Endometrial microvascular endothelial cells (primary cell): Measurements from ENCODE around the gene IDS. TPM values are rescaled to one million over a fixed set of nuclear protein-coding genes. Genes with fewer than 3 reads are reported as not detected.
"Not testable (repeated sequence)": the region's sequence is repeated elsewhere in the genome, so short reads cannot be mapped to it uniquely, and the experiment has no call there.

Source experiments
- in situ Hi-C: cut with HindIII; loops from 2 replicates; pipeline ENCODE4 v1.10.0; 2017; ENCODE audit warnings: low sequenced_read_pairs, low pct_unique_long_range_greater_than_20kb; ENCODE audit errors: inconsistent ontology term
- total RNA-seq: library from RNA; depleted of rRNA; stranded (reverse); fragments of >200 nt; gene quantifications from one replicate; pipeline ENCODE4 v1.2.3, GENCODE V29; 2015; ENCODE audit errors: inconsistent ontology term

Gene IDS
- total RNA-seq, 1 donor from 2014 or later, result 33.8 TPM

DNA sequence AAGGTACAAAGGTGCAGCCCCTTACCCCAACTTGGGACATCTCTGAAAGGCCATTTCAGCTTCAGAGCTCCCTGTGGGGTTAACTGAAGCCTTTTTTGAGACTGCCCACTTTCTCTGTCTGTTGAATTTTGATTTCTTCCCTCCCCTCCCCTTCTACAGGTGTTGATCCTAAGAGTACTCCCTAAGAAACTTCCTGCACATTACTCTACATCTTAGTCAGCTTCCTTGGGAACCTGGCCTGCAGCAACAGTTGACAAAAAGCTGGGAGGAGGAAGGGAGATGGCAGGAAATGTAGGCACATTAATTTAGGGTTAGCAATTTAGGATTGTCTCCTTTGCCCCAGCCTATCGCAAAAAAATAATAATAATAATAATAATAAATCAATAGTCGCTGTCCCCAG is 1.2 kb upstream of the IDS start:
- in situ Hi-C loops, result no loop called here

DNA sequence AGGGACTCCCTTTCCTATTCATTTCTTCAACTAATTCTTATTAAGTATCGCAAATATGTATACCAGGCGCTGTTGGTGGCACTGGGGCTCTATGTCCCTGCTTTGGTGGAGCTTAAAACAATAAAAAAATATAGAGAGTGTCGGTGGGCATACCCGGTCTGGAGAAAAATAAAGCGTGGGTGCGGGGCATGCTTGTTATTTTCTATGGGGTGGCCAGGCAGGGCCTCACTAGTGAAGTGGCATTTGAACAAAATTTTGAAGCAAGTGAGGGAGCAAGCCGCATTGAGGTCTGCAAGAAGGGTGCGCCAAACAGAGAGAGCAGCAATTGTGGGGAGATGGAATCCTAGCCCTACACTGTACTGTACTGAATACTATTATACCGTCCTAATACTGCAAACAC is 565 bp upstream of the IDS start:
- in situ Hi-C loops, result no loop called here

DNA sequence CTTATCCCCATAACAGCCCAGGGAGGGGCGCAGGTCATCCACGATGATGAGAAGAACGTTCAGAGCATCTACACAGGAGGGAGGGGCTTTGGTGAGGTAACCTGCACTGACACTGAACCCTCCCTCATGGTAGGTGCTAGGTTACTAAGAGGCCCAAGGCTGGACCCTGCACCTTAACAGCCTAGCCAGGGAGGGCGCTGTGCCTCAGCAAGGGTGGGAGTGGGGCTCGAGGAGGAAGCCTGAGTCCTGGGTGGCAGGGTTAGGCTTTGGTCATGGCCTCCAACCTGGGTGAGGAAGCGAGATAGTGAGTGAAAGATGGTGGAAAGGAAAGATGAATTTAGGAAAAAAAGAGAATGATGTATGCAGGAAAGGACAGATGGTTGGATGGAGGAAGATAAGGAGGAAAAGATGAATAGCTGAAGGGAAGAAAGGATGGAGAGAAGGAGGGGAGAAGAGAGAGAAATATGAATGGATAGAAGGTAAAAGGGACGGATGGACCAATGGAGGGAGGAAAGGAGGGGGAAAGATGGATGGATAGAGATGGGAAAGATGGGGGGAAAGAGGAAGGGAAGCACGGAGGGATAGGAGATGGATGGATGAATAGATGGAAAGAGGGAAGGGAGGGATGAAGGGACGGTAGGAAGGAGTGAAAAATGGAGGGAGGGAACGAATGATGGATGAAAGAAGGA is 736 bp downstream of the IDS start:
- in situ Hi-C loops, result no loop called here

DNA sequence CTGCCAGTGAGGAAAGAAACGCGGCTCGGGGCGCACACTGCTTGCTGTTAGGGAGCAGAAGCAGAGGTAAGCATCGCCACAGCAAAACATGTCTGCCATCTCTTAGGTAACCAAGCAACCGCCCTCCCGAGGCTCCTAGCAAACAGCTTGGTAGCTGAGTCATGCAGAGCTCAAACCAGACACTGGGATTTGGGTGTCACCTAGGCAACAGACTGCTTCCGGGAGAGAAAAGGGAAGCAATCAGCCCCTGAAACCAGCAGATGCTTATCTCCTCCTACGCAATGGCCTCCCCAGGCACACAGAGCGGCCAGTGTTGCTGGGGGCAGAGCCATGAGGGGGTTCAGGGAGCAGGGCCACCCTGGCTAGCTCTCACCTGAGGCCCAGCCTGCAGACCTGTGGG is 1.7 kb downstream of the IDS start:
- in situ Hi-C loops, result not testable (repeated sequence)

DNA sequence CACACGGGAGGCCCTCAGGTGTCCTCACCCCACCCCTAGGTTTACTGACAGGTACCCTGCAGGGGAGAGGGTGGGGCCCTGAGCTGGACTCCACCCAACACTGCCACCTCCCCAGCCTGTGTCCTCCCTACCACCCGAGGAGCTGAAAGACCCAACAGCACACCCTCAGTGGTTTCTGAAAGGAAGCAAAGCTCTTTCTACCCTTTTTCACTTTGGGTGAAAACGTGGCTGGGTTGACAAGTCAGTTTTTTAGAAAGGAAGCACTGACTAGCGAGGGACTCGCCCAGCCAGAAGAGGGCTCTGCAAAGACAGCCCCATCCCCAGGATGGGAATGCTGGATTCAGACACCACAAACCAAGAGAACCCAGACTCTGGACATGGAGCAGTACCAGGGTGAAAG is 2.2 kb downstream of the IDS start:
- in situ Hi-C loops, result not testable (repeated sequence)

DNA sequence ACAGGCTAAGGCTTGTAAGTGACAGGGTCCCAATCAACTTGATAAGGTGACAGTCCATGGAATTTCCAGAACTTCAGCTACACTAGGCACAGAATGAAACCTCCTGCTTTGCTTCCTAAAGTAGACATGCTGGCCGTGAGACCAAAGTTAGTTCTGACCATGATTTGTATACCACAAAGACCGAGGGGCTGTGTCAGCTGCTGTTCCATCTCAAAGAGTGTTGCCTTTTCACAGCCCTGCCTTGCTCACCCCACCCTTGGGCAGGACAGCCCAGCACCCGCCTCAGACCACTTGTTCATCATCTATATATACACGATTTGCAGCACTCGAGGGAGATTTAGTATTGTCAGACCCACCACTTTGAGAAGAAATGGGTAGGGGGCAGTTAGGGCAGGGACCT is 5.3 kb downstream of the IDS start:
- in situ Hi-C loops, result no loop called here

DNA sequence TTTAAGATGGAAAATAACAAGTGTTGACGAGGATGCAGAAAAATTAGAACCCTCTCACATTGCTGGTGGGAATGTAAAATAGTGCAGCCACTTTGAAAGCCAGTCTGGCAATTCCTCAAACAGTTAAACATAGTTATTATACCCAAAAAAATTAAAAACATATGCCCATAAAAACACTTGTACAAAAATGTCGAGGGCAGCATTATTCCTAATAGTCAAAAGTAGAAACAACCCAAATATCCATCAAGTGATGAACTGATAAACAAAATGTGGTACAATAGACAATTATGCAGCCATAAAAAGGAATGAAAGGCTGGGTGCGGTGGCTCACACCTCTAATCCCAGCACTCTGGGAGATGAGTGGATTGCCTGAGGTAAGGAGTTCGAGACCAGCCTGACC is 6.3 kb downstream of the IDS start:
- in situ Hi-C loops, result no loop called here

DNA sequence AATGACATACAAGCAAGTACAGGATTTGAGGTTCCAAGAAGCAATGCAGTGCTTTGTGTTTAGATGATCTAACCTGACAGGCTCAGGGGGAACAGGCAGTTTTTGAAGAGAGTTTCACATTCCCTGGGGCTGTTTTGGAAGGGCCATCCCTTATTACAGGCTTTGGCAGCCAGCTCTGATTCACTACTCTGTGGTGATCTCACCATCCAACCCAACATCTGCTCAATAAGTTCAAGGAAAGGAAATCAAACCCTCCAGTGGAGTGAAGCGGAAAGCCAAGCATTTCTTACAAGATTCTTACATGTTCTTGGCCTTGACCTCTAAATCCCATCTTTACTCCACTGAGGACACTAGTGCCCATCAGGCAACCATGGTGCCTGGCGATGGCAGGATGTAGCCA is 7.5 kb downstream of the IDS start:
- in situ Hi-C loops, result no loop called here

DNA sequence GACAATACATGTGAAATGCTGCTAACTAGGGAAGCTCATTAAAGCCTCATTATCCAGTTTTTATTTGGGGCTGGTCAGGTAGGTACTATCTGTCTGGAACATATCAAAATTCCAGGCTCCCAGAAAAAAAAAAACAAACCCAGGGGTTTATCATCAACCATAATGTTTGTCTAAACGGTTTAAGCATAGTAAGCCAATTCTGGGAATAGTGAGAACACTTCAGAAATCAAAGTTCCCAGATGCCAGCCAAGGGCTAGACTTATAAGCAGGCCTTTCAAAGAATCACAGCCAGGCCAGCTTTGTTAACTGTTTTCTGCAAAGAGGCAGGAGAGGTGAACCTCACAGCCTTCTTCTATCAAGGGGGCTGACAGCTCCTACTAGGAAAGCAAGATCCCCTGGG is 8.1 kb downstream of the IDS start:
- in situ Hi-C loops, result no loop called here

DNA sequence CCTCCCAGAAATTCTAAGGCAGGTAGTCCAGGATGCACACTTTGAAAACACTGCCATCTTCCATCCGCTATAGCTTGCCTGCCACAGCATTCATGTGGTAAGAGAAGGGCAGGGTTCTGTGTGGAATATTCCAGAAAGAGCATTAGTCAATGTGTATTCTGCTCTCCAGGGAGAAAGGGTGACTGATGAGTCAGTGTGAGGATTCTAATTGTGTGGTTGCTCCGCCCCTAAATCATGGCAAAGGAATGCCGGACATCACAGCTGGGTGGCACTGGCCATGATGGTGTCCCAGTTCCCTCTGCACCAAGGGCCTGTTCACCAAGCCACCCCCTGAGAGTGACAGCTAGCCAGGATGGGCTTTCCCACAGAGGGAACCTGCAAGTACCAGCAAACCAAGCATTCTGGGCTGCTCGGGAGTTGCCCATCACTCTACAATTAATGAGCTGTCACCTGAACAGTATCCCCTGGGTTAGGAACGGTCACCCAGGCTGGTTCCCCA is 9.5 kb downstream of the IDS start:
- in situ Hi-C loops, result no loop called here

DNA sequence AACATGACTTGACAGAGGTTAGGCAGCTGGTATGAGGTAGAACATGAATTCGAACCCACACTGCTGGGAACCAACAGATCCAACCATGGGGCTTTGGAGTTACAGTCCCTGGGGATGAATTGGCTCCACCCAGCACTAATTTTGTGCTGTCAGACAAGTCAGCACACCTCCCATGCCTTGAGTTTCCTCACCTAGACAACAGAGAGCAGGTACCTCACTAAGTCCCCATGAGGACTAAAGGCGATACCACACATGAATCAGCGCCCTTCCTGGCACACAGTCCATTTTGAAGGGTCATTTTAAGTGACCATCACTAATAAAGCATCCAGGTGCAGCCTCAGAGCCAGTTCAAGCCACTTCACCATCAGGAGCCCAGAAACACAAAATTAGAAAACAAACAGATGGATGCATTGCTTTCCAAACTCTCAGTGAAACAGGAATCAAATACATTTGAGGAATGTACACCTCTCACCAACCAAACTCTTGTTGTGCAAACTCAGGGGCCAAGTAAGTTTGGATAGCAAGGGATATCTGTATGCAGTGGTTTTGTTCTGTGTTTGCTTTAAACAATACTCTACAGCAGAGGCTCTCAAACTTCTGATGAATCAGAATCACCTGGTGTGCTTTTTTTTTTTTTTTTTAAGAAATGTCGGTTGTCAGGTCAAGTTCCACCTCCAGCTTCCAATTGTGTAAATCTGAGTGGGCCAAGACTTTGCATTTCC is 10.1 kb downstream of the IDS start:
- in situ Hi-C loops, result no loop called here

DNA sequence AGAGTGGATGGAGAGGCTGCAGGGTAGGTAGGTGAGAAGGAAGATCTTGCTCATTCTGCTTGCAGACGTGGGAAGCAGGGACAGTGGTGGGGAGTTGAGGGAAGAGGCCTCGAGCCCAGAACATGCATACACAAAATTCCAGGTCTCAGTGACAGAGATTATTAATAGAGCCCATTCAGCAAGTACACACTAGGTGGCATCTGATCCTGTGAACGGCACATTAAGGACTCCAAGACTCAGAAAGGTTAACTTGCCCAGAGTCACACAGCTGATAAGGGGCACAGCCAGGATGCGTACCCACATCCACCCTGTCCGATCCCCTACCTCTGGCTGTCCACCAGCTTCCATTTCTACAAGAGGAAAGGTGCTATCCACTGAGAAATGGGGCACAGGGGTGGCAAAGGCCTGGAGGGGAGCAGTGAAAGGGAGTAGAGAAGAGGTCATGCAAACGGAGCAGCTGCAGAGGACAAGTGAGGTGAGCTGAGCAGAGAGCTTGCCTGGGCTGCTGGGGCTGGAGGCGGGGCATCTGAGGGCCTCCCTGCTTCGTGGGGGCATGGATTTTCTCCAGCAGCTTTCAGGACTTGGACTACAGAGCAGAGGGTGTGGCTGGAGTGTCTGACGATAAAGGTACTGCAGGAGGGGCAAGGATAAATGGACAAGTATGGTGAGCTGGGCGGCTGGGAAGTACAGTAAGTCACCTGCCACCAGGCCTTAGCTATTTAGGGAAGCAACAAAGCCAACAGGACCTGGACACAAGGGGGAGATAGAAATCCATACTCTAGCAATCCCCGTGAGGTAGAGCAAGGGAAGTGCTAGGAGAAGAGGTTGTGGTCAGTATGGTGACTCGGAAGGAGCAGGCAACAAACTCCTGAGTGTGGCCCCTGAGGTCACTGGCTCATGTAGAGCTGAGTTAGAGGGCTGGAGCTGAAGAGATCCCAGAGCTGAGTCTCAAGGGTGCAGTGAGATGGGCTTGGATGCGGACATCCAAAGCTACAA is 11.2 kb downstream of the IDS start:
- in situ Hi-C loops, result no loop called here

DNA sequence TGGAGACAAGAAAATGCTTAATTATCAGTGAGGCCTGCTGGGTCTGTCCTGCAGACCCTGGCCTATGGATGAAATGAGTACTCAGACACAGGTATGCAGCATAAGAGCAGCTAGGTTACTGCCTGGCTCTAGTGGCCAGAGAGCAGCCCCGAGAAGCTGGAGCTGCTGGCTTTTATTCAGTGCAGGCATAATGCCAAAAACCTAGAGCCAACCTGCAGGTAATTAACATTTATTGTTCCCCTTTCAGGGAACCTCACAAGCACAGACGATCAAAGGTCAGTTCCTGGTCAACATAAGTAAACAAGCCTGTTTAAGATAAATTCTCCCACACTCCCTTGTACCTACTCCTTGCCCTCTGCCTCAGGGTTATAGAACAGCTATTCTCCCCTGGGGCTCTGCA is 13.3 kb downstream of the IDS start:
- in situ Hi-C loops, result no loop called here

DNA sequence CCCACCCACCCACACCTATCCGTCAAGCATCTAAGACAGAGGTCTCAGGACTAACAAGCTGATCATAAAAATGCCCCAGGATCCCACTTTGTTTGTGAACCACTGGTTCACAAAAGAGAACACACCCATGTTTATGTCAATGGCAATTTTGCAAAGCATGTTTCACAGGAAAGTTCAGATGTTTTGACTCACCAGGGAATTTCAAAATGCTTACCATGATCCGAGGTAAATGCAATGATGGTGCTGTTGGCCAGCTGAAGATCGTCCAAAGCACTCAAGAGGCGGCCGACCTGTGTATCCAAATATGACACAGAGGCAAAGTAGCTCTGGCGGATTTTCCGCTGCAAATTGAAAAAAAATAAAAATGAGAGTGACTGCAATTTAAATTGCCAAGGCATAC is 15.0 kb downstream of the IDS start:
- in situ Hi-C loops, result no loop called here

DNA sequence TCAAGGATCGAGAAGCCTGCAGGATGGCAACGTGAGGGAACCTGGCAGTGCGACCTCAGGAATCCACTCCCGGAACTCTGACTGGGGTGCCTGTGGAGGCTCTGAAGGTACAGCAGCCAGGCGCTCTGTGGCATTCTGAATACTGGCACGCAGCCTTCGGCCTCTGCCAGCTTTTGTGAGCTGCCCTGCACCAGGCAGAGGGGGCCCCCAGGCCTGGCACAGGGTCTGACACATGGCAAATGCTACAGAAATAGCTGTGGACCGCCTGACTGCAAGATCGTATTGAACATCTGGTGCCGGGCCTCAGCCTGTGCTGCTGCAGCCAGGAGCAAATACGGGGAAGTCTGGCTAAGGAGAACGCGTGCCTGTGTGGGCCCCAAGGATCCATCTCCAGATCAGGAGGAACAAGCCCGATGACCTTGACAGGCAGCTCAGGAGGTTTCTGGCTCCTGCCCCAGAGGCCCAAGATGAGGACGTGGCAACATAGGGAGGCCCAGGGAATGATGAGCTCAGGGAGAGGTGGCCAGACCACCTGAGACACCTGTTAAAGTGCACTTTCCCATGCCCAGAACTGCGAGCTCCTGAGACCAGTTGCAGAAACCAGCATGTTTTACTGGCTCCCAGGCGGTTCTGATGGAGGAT is 16.6 kb downstream of the IDS start:
- in situ Hi-C loops, result not testable (repeated sequence)

DNA sequence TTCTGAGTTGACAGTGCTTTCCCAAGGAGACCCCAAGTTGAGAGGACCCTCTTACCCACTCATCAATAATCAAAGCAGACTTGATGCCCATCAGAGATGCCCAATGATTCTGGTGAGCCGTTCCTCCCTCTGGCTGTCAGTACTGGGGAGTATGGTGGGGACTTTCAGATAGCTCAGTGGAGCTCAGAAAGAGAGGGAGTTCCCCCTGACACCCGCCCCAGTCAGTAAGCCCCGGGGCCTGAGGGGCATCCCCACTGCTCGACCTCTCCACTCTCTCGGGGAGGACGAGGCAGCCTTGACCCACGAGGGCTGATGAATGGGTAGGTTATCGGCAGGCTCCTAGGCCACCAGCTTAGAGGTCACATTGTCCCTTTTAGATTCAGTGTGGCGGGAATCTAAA is 17.1 kb downstream of the IDS start:
- in situ Hi-C loops, result not testable (repeated sequence)

DNA sequence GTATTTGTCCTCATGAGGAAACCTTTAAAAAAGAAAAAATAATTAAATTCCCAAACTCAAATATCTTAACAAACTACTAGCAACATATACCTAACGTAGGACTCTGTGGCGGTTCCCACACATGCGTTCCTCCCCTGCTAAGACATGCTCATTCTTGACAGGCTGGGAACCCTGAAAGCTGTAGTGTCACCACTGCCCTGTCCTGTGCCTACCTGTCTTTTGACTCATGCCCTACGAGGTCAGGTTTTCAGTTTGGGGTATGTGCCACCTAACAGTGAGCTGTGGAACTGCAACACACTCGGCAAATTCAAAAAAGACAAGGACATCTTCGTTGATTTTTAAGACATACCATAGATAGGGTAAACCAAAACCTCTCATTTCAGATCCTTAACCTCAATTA is 17.8 kb downstream of the IDS start:
- in situ Hi-C loops, result no loop called here

DNA sequence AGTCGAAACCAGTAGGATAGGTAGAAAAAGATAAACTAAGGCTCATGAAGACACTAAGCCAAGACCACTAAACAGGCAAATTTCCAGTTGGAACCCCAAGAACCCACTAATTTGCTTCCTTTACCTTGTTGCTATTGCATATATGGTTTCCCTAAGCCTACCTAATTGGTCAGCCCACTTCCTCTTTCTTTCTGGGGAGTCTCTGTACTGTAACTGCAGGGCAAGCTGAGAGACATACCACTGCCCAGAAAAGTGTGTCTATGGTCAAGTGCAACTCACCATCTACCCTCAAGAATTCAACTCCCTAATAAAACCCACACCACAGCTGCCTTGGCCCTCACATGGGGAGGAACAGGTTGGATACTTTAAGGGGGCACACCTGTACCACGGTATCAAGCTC is 28.6 kb downstream of the IDS start:
- in situ Hi-C loops, result no loop called here

DNA sequence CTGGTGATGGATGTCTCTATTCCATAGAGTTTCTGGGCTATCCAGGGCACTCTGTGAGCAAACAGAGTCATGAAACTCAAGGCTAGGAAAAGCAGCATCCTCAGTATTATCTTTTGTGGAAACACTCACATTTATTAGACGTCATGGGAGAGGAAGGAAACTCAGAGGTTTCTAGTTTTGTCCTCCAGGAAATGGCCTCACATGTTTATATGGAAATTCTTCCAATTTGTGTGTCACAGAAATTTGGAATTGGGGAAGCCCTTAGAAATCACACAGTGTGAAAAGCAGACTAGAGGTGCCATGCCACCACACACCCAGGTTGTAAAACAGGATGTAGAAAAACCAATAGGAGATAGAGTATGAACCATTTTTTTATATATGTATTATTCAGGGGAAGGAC is 31.1 kb downstream of the IDS start:
- in situ Hi-C loops, result no loop called here
